Suprapubic skin (tissue), 4 donors: ENCODE data around the gene ZBTB20. TPM values are rescaled to one million over a fixed set of nuclear protein-coding genes. Genes with fewer than 3 reads are reported as not detected.
"Not testable (repeated sequence)": the region's sequence is repeated elsewhere in the genome, so short reads cannot be mapped to it uniquely, and the experiment has no call there.

Experiments used
- DNase-seq, 2 donors: peaks; one replicate each; pipeline ENCODE4 v3.0.0-alpha.2; 2019; ENCODE audit warnings: low spot score in 2 of 2
- H3K27ac ChIP-seq: fragments of 200-600 bp; sonication (generic); one replicate; pipeline ENCODE4 v1.5.1; 2019
- H3K27me3 ChIP-seq: fragments of 200-600 bp; sonication (generic); one replicate; pipeline ENCODE4 v1.5.1; 2019
- H3K36me3 ChIP-seq: fragments of 200-600 bp; sonication (generic); one replicate; pipeline ENCODE4 v1.5.1; 2019
- H3K4me1 ChIP-seq: fragments of 200-600 bp; sonication (generic); one replicate; pipeline ENCODE4 v1.5.1; 2019
- H3K4me3 ChIP-seq: fragments of 200-600 bp; sonication (generic); one replicate; pipeline ENCODE4 v1.5.1; 2019; ENCODE audit warnings: mild to moderate bottlenecking
- H3K9me3 ChIP-seq: fragments of 200-600 bp; sonication (generic); one replicate; pipeline ENCODE4 v1.5.1; 2019
- EP300 ChIP-seq: sonication (generic); formaldehyde crosslinking; IDR thresholded peaks from one replicate; pipeline ENCODE4 v1.6.1; 2017; ENCODE audit warnings: antibody characterized with exemption
- POLR2A ChIP-seq, 2 donors: fragments of 450-650 bp; IDR thresholded peaks; one replicate each; pipeline ENCODE4 v1.6.1; 2017; ENCODE audit warnings: antibody characterized with exemption in 2 of 2, mild to moderate bottlenecking in 2 of 2, moderate library complexity in 2 of 2
- POLR2AphosphoS5 ChIP-seq, 3 donors: sonication (generic); formaldehyde crosslinking; IDR thresholded peaks; one replicate each; pipeline ENCODE4 v1.6.1; 2017; ENCODE audit warnings: antibody characterized with exemption in 3 of 3
- WGBS: methylation state at CpG from one replicate; pipeline ENCODE4 v1.1.5; 2018; 5-methylcytosine and 5-hydroxymethylcytosine counted together
- total RNA-seq, 4 donors: library from RNA; depleted of rRNA; stranded (reverse); fragments of >200 nt; gene quantifications; one replicate each; pipeline ENCODE4 v1.1.0, GENCODE V29; 2016
- TF ChIP-seq, protein P1 (sequence below), 2 donors: fragments of 200-600 bp in 1 of 2; fragments of 450-650 bp in 1 of 2; sonication (generic) in 1 of 2; IDR thresholded peaks; one replicate each; pipeline ENCODE4 v1.5.1; 2016 to 2019; ENCODE audit warnings: antibody characterized with exemption in 2 of 2, mild to moderate bottlenecking in 1 of 2, moderate library complexity in 1 of 2

ZBTB20 gene
- total RNA-seq, 4 donors from 2014 or later, result 23.6 to 77.2 (median 39.4) TPM

- Histone ChIP-seq H3K4me3 (no peak overlapping the region), H3K4me1 (no peaks in the 10 kb centered on the region), H3K27ac (no peak overlapping the region), H3K27me3 (no peaks in the 10 kb centered on the region), H3K36me3 (peaks cover 3% of the 10 kb centered on the region), H3K9me3 (no peaks in the 10 kb centered on the region)
- TF ChIP-seq POLR2A (IDR thresholded peaks at IDR 0.05) (no peak), EP300 (no peak), POLR2AphosphoS5 (IDR thresholded peaks at IDR 0.05) (no peak)
- TF ChIP-seq, protein P1, sequence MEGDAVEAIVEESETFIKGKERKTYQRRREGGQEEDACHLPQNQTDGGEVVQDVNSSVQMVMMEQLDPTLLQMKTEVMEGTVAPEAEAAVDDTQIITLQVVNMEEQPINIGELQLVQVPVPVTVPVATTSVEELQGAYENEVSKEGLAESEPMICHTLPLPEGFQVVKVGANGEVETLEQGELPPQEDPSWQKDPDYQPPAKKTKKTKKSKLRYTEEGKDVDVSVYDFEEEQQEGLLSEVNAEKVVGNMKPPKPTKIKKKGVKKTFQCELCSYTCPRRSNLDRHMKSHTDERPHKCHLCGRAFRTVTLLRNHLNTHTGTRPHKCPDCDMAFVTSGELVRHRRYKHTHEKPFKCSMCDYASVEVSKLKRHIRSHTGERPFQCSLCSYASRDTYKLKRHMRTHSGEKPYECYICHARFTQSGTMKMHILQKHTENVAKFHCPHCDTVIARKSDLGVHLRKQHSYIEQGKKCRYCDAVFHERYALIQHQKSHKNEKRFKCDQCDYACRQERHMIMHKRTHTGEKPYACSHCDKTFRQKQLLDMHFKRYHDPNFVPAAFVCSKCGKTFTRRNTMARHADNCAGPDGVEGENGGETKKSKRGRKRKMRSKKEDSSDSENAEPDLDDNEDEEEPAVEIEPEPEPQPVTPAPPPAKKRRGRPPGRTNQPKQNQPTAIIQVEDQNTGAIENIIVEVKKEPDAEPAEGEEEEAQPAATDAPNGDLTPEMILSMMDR (IDR thresholded peaks at IDR 0.05), result no peak
- 99% methylated on average over 5 of the region's 5 CpGs for WGBS
- no peak for DNase-seq
Observed at GRCh38 chr3:115110830-115111229, 36.3 kb downstream of the ZBTB20 start.

- H3K4me1 ChIP-seq, H3K36me3 ChIP-seq, H3K9me3 ChIP-seq, H3K27me3 ChIP-seq, H3K4me3 ChIP-seq, DNase-seq, H3K27ac ChIP-seq: not testable (repeated sequence)
- WGBS, result 95% methylated on average over 7 of the region's 7 CpGs
Observed at GRCh38 chr3:115110066-115110465, 37.0 kb downstream of the ZBTB20 start.

DNA sequence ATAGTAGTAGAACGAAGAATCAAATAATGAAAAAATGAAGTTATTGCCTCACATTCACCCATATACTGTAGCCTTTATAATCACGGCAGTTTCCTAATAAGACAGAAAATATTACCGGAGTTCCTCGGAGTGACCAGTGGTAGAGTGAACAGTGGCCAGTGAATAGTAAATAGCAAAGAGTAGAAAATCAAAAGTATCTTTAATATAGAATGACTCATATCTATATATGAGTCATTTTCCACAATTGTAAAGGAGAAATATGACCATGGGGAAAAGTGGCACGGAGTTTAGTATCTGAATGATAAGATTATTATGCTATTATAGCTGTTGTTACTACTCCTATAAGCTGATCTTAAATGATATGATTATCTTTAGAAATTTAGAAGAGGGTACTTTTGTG is 38.5 kb downstream of the ZBTB20 start:
- DNase-seq, result no peak
- Histone ChIP-seq H3K4me3 (no peak overlapping the region), H3K27ac (no peak overlapping the region), H3K4me1 (no peaks in the 10 kb centered on the region), H3K27me3 (no peaks in the 10 kb centered on the region), H3K36me3 (peaks cover 3% of the 10 kb centered on the region), H3K9me3 (no peaks in the 10 kb centered on the region)
- 89% methylated on average over 5 of the region's 5 CpGs for WGBS
- TF ChIP-seq EP300 (no peak), POLR2AphosphoS5 (IDR thresholded peaks at IDR 0.05) (no peak), POLR2A (IDR thresholded peaks at IDR 0.05) (no peak)
- TF ChIP-seq, protein P1 (IDR thresholded peaks at IDR 0.05), result no peak

DNA sequence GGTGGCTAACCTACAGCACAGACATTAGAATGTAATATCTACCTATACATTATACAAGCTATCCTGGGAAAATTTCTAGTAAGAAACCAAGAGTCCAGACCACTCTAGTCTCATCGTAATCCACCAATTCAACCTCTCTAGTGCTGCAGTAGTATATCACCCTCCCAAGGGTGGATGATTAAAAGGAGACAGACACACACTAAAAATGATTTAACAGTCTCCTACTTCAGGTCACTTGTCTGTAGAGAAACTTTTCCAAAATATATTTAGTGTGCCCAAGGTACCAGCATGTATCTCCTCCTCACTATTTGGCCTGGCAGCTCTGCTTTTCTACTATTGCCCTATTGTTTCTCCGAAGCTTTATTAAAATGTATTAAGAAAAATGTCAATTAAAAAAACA is 45.0 kb downstream of the ZBTB20 start:
- DNase-seq, result no peak
- Histone ChIP-seq H3K36me3 (no peaks in the 10 kb centered on the region), H3K27me3 (no peaks in the 10 kb centered on the region), H3K4me1 (peaks cover 30% of the 10 kb centered on the region), H3K9me3 (no peaks in the 10 kb centered on the region), H3K27ac (no peak overlapping the region), H3K4me3 (no peak overlapping the region)
- TF ChIP-seq, protein P1 (IDR thresholded peaks at IDR 0.05), result no peak
- no peak for TF ChIP-seq POLR2A (IDR thresholded peaks at IDR 0.05)
- TF ChIP-seq POLR2AphosphoS5 (IDR thresholded peaks at IDR 0.05), result no peak
- 95% methylated on average over 2 of the region's 2 CpGs for WGBS

GRCh38 chr3:115100806-115101205 is 46.3 kb downstream of the ZBTB20 start:
- Histone ChIP-seq H3K4me3 (peak overlapping the region; percentile 41), H3K36me3 (no peaks in the 10 kb centered on the region), H3K27ac (peak overlapping the region; percentile 68), H3K4me1 (peaks cover 32% of the 10 kb centered on the region), H3K27me3 (no peaks in the 10 kb centered on the region), H3K9me3 (no peaks in the 10 kb centered on the region)
- DNase-seq, result no peak
- 62% methylated on average over 2 of the region's 2 CpGs for WGBS
- no peak for TF ChIP-seq POLR2A (IDR thresholded peaks at IDR 0.05)
- TF ChIP-seq EP300, result no peak
- no peak for TF ChIP-seq POLR2AphosphoS5 (IDR thresholded peaks at IDR 0.05)
- TF ChIP-seq, protein P1 (IDR thresholded peaks at IDR 0.05), result no peak

DNA sequence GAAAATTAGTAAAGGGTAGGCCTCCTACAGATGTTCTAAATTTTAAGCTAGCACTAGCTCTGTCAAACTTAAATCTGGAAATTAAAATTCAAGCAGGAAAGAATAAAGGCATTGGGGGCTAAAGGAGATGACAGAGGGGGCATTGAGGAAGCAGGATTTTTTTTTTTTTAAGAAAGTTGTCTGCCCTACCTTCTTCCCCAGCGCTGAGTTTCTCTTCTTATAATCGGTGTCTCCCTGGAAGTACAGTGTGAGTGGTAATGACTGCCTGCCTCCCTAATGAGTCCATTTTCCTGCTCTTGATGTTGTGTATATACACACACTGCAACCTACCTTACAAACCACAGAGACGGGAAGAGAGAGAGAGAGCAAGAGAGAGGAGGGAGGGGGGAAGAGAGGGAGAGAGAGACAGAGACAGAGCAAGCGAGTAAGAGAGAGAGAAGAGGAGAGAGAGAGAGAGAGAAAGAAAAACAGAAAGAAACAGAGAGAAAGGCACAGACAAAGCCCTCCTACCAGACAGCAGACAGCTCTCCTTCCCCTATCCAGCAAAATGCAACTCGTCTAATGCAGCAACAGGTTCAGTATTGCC is 47.0 kb downstream of the ZBTB20 start:
- Histone ChIP-seq H3K27me3 (no peaks in the 10 kb centered on the region), H3K27ac (peak overlapping the region; percentile 68), H3K36me3 (no peaks in the 10 kb centered on the region), H3K4me1 (peaks cover 35% of the 10 kb centered on the region), H3K4me3 (peak overlapping the region; percentile 41), H3K9me3 (no peaks in the 10 kb centered on the region)
- no peak for DNase-seq
- WGBS, result under 1% methylated on average over 5 of the region's 5 CpGs
- TF ChIP-seq, protein P1 (IDR thresholded peaks at IDR 0.05), result no peak
- no peak for TF ChIP-seq POLR2AphosphoS5 (IDR thresholded peaks at IDR 0.05)
- TF ChIP-seq POLR2A (IDR thresholded peaks at IDR 0.05), result no peak
